HG02840 (cell line): ENCODE data around the gene NFYC.

ENCODE experiments used
- ATAC-seq: cut with Tn5 transposase; IDR thresholded peaks from one replicate; pipeline ENCODE4 v1.9.1; 2021; ENCODE audit warnings: mild to moderate bottlenecking, moderate library complexity, moderate number of reproducible peaks; ENCODE audit not compliant: unreplicated experiment, low FRiP score

Gene NFYC

DNA sequence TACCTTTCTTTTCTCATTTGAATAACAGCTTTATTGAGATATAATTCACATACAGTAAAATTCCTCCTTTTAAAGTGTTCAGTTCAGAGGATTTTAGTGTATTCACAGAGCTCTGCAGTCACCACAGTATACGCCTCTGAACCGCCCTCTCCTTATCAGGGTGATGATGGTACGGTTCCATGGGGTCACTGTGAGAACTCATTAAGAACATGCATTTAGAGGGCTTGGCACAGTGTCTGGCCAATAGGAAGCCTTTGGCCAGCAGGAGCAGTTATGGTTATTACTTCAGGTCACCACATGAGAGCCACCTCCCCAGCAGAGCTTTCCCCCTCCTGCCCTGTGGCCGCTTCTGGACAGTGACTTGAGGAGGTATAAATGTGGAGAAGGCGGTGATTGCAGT, 119.4 kb downstream of the NFYC start:
- ATAC-seq, result no peak

DNA sequence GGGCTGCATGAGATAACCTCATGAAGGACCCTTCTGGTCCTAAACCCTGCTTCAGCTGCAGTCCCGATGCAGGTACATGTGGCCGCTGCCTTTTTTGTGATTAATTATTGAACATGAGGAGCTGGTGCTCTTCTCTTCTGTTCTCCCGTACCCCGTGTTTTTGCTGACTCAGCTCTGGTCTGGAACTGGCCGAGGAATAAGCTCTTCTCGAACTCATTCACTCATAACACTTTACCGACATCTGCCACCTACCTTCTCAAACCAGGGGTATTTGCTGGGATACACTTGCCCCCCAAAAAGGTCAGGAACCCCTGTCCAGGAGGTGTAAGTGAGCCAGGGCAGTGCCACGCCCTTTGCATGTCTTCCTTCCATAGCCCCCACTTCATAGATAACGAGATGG, 123.9 kb downstream of the NFYC start:
- ATAC-seq, result no peak

DNA sequence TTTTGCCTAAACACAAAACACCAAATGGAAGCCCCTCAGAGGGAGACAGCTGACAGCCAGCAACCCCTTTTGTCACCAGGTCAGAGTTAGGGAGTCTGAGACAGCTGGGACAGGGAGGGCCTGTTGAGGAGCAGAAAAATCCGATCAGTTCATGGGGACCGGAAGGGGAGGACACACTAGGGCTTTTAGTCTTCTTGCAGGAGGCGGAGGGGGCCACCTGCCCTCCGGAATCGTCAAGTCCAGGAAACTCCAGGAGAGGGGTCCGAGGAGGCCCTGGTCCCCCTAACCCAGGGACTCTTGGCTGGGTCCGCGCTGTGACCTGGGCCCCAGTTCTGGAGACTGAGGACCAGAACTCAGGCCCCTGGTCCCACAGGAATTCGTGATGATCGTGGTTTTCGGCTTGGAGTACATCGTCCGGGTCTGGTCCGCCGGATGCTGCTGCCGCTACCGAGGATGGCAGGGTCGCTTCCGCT, 126.3 kb downstream of the NFYC start:
- ATAC-seq, result no peak

DNA sequence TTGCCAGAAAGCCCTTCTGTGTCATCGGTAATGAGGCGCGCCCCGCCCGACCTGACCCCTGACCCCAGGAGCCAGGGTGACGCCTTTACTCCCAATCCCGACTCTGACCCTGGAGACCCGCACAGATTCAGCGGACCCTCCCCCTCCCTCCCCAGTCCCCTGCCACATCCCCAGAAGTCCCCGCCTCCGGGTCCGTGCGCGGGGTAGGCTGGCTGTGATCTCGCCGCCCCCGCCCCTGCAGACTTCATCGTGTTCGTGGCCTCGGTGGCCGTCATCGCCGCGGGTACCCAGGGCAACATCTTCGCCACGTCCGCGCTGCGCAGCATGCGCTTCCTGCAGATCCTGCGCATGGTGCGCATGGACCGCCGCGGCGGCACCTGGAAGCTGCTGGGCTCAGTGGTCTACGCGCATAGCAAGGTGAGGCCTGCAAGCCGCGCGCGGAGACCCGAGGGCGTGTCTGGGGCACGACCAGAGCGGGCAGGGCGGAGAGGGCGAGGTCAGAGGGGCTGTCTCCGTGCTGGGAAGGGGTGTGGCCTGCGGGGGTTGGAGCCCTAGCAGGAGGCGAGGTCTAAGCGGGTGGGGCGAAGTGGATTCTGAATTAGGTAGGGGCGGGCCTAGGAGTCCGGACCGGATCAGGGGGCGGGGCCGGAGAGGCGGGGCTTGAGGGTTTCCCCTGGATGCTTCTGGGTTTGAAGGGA, 126.9 kb downstream of the NFYC start:
- no peak for ATAC-seq

DNA sequence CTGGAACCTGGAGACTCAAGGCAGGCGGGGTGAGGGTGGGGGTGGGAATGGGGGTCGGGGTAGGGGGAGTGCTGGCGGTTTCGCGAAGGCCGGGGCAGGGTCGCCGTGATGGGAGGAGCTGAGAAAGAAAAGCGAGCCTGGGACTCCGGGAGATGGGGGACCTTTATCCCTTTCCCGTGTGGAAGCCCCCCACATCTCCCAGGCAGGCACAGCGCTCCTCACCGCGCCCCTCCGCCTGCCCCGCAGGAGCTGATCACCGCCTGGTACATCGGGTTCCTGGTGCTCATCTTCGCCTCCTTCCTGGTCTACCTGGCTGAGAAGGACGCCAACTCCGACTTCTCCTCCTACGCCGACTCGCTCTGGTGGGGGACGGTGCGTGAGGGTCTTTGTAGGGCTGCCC, 127.6 kb downstream of the NFYC start:
- no peak for ATAC-seq

DNA sequence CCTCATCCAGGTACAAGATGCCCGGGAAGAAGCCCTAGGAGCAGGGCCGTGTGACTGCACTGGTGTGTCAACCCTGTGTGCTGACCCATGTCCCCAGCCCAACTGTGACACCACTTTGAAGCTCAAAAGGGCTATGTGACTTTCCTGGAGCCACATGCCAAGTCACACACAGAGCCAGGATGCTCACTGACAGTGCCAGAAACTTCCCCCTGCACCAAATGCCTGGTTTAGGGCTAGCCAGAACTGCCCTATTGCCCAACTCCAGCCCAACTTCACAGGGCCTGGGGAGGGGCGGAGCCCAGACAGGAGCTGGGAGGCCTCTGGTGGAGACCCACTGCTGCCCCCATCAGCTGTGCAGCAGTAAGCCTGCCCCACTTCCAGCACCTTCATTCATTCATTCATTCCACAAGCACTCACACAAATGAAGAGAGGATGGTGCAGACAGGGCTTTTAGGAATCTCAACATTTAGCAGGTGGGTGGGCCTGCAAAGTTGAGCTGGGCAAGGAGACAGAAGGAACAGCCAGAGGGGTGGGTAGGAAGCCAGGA, 128.8 kb downstream of the NFYC start:
- ATAC-seq, result no peak
